ENCODE measurements around the gene CLEC3B.

The CLEC3B gene

GRCh38 chr3:45017821-45018220, 8.3 kb upstream of the CLEC3B start:
- no peaks in the 10 kb centered on the region for H3K9me3 Mint-ChIP-seq
- H3K36me3 Mint-ChIP-seq, result peaks cover 32% of the 10 kb centered on the region
- H3K4me3 Mint-ChIP-seq, result no peak overlapping the region
- no peaks in the 10 kb centered on the region for H3K27me3 Mint-ChIP-seq
- H3K27ac Mint-ChIP-seq, result no peak overlapping the region
- H3K4me1 Mint-ChIP-seq, result no peaks in the 10 kb centered on the region
- no peak for ATAC-seq

- H3K27me3 Mint-ChIP-seq, result no peaks in the 10 kb centered on the region
- no peak overlapping the region for H3K27ac Mint-ChIP-seq
- ATAC-seq, result no peak
- H3K9me3 Mint-ChIP-seq, result no peaks in the 10 kb centered on the region
- H3K4me1 Mint-ChIP-seq, result no peaks in the 10 kb centered on the region
- H3K36me3 Mint-ChIP-seq, result peaks cover 20% of the 10 kb centered on the region
- no peak overlapping the region for H3K4me3 Mint-ChIP-seq
These were observed 5.6 kb upstream of the CLEC3B start for GRCh38 chr3:45020534-45020933.

GRCh38 chr3:45021524-45022297, 4.4 kb upstream of the CLEC3B start:
- H3K4me3 Mint-ChIP-seq, result no peak overlapping the region
- H3K27ac Mint-ChIP-seq, result no peak overlapping the region
- ATAC-seq, result no peak
- peaks cover 5% of the 10 kb centered on the region for H3K27me3 Mint-ChIP-seq
- H3K9me3 Mint-ChIP-seq, result no peaks in the 10 kb centered on the region
- no peaks in the 10 kb centered on the region for H3K4me1 Mint-ChIP-seq
- peaks cover 11% of the 10 kb centered on the region for H3K36me3 Mint-ChIP-seq

- peaks cover 2% of the 10 kb centered on the region for H3K36me3 Mint-ChIP-seq
- no peak for ATAC-seq
- H3K4me1 Mint-ChIP-seq, result no peaks in the 10 kb centered on the region
- peaks cover 17% of the 10 kb centered on the region for H3K27me3 Mint-ChIP-seq
- no peak overlapping the region for H3K4me3 Mint-ChIP-seq
- H3K27ac Mint-ChIP-seq, result no peak overlapping the region
- no peaks in the 10 kb centered on the region for H3K9me3 Mint-ChIP-seq
These were observed 2.4 kb upstream of the CLEC3B start for GRCh38 chr3:45023675-45024074.

GRCh38 chr3:45024542-45025255, 1.4 kb upstream of the CLEC3B start:
- Mint-ChIP-seq H3K27ac (no peak overlapping the region), H3K4me3 (no peak overlapping the region), H3K4me1 (no peaks in the 10 kb centered on the region), H3K36me3 (no peaks in the 10 kb centered on the region), H3K9me3 (no peaks in the 10 kb centered on the region), H3K27me3 (peaks cover 24% of the 10 kb centered on the region)
- ATAC-seq, result no peak

GRCh38 chr3:45026957-45027356, 854 bp downstream of the CLEC3B start:
- ATAC-seq, result no peak
- H3K27ac Mint-ChIP-seq, result no peak overlapping the region

GRCh38 chr3:45027441-45027840, 1.3 kb downstream of the CLEC3B start:
- H3K36me3 Mint-ChIP-seq, result no peaks in the 10 kb centered on the region
- H3K9me3 Mint-ChIP-seq, result peaks cover 3% of the 10 kb centered on the region
- H3K27ac Mint-ChIP-seq, result no peak overlapping the region
- H3K27me3 Mint-ChIP-seq, result peaks cover 51% of the 10 kb centered on the region
- no peak for ATAC-seq
- no peaks in the 10 kb centered on the region for H3K4me1 Mint-ChIP-seq
- H3K4me3 Mint-ChIP-seq, result no peak overlapping the region

More at GRCh38 chr3:45026957-45027356, 854 bp downstream of the CLEC3B start:
- no peaks in the 10 kb centered on the region for H3K9me3 Mint-ChIP-seq
- no peak overlapping the region for H3K4me3 Mint-ChIP-seq
- H3K4me1 Mint-ChIP-seq, result no peaks in the 10 kb centered on the region
- no peaks in the 10 kb centered on the region for H3K36me3 Mint-ChIP-seq
- H3K27me3 Mint-ChIP-seq, result peaks cover 46% of the 10 kb centered on the region

GRCh38 chr3:45029216-45029615, 3.1 kb downstream of the CLEC3B start:
- no peak for ATAC-seq
- Mint-ChIP-seq H3K27ac (no peak overlapping the region), H3K36me3 (no peaks in the 10 kb centered on the region), H3K27me3 (peaks cover 67% of the 10 kb centered on the region), H3K9me3 (peaks cover 3% of the 10 kb centered on the region), H3K4me3 (no peak overlapping the region), H3K4me1 (peaks cover 2% of the 10 kb centered on the region)

- Mint-ChIP-seq H3K36me3 (no peaks in the 10 kb centered on the region), H3K9me3 (peaks cover 3% of the 10 kb centered on the region), H3K27me3 (peaks cover 69% of the 10 kb centered on the region), H3K4me3 (no peak overlapping the region), H3K4me1 (peaks cover 6% of the 10 kb centered on the region), H3K27ac (no peak overlapping the region)
- ATAC-seq, result no peak
These were observed 3.6 kb downstream of the CLEC3B start for GRCh38 chr3:45029661-45030060.

- Mint-ChIP-seq H3K9me3 (peaks cover 3% of the 10 kb centered on the region), H3K27ac (no peak overlapping the region), H3K4me3 (no peak overlapping the region), H3K27me3 (peaks cover 84% of the 10 kb centered on the region), H3K36me3 (no peaks in the 10 kb centered on the region), H3K4me1 (peaks cover 25% of the 10 kb centered on the region)
- ATAC-seq, result no peak
These were observed 5.4 kb downstream of the CLEC3B start for GRCh38 chr3:45031531-45031930.

- Mint-ChIP-seq H3K4me3 (no peak overlapping the region), H3K9me3 (peaks cover 3% of the 10 kb centered on the region), H3K4me1 (peaks cover 25% of the 10 kb centered on the region), H3K36me3 (no peaks in the 10 kb centered on the region), H3K27me3 (peaks cover 84% of the 10 kb centered on the region), H3K27ac (no peak overlapping the region)
- no peak for ATAC-seq
These were observed 6.0 kb downstream of the CLEC3B start for GRCh38 chr3:45032113-45032512.

GRCh38 chr3:45033791-45034190, 7.7 kb downstream of the CLEC3B start:
- Mint-ChIP-seq H3K36me3 (no peaks in the 10 kb centered on the region), H3K4me1 (peaks cover 25% of the 10 kb centered on the region), H3K4me3 (no peak overlapping the region), H3K27me3 (peaks cover 80% of the 10 kb centered on the region), H3K27ac (no peak overlapping the region), H3K9me3 (peaks cover 3% of the 10 kb centered on the region)
- no peak for ATAC-seq

GRCh38 chr3:45034612-45035252, 8.6 kb downstream of the CLEC3B start:
- Mint-ChIP-seq H3K27me3 (peaks cover 76% of the 10 kb centered on the region), H3K36me3 (no peaks in the 10 kb centered on the region), H3K4me1 (peaks cover 25% of the 10 kb centered on the region), H3K27ac (peak overlapping the region; percentile 10), H3K4me3 (no peak overlapping the region), H3K9me3 (peaks cover 3% of the 10 kb centered on the region)
- peak; percentile 71 for ATAC-seq

- Mint-ChIP-seq H3K4me3 (peak overlapping the region; percentile 62), H3K27ac (peak overlapping the region; percentile 10), H3K27me3 (peaks cover 73% of the 10 kb centered on the region), H3K9me3 (peaks cover 3% of the 10 kb centered on the region), H3K36me3 (no peaks in the 10 kb centered on the region), H3K4me1 (peaks cover 29% of the 10 kb centered on the region)
- ATAC-seq, result no peak
These were observed 9.6 kb downstream of the CLEC3B start for GRCh38 chr3:45035441-45036301.

All from stimulated activated memory B cell treated with anti-CD40 and anti-IgM and Interleukin-4, amounts not matched to agents 10 μg/mL and 1 μg/mL and 100 μg/mL, for 72 hours (primary cell).